Measurements from ENCODE around the gene SRBD1. TPM values are rescaled to one million over a fixed set of nuclear protein-coding genes. Genes with fewer than 3 reads are reported as not detected.

The SRBD1 gene
- polyA plus RNA-seq, 1 donor (not counting 4 experiments of a cell fraction or from before 2014, with no cell fraction given): 8.8 TPM

DNA sequence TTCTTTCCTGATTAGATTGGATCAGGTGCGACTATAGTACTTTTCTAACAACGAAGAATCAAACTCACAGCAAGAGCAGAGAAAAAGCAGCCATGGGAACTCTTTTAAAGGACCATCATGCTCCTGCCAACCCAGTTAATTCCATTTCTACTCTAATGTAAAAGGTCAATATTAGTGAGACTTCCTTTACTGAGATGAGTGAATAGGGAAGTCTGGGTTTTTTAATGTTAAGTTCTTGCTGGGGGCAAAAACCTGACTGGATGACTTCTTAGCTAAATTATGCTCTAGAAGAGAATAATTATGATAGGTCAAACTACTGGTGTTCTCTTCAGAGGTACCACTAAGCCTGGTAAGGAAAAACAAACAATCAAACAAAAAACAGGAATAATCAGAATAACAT lies 8.4 kb downstream of the SRBD1 start:
- H3K9me1 ChIP-seq (ENCODE audit: control insufficient read depth, extremely low read depth, insufficient read depth, low read length): no peaks in the 10 kb centered on the region
- H3K4me1 ChIP-seq (ENCODE audit: control insufficient read depth, extremely low read depth, insufficient read depth, low read length): no peaks in the 10 kb centered on the region
- H3K36me3 ChIP-seq (ENCODE audit: control insufficient read depth in 2 of 2, extremely low read depth in 1 of 2, insufficient read depth in 2 of 2, low read length in 2 of 2): peaks cover 9 to 15% of the 10 kb centered on the region in 2 experiments
- TF ChIP-seq, protein P1, sequence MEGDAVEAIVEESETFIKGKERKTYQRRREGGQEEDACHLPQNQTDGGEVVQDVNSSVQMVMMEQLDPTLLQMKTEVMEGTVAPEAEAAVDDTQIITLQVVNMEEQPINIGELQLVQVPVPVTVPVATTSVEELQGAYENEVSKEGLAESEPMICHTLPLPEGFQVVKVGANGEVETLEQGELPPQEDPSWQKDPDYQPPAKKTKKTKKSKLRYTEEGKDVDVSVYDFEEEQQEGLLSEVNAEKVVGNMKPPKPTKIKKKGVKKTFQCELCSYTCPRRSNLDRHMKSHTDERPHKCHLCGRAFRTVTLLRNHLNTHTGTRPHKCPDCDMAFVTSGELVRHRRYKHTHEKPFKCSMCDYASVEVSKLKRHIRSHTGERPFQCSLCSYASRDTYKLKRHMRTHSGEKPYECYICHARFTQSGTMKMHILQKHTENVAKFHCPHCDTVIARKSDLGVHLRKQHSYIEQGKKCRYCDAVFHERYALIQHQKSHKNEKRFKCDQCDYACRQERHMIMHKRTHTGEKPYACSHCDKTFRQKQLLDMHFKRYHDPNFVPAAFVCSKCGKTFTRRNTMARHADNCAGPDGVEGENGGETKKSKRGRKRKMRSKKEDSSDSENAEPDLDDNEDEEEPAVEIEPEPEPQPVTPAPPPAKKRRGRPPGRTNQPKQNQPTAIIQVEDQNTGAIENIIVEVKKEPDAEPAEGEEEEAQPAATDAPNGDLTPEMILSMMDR (optimal IDR thresholded peaks at IDR 0.05 in 1 of 3, IDR thresholded peaks at IDR 0.05 in 1 of 3, conservative IDR thresholded peaks at IDR 0.05 in 1 of 3; ENCODE audit: extremely low read depth in 1 of 3, insufficient read depth in 2 of 3, low read length in 3 of 3): no peak
- no peak for TF ChIP-seq EZH2 (IDR thresholded peaks at IDR 0.05; ENCODE audit: low read length)
- peaks cover 10% of the 10 kb centered on the region for H3K79me2 ChIP-seq (ENCODE audit: control insufficient read depth, insufficient read depth, low read length)
- FAIRE-seq (no peak), DNase-seq (ENCODE audit: low read depth, low spot score) (no peak)
- no peaks in the 10 kb centered on the region for H3K27me3 ChIP-seq (ENCODE audit: control insufficient read depth, extremely low read depth, insufficient read depth, low read length)
- no peak overlapping the region for H3K4me2 ChIP-seq (ENCODE audit: control insufficient read depth, extremely low read depth, insufficient read depth, low read depth, low read length)
- no peak overlapping the region for H3K27ac ChIP-seq (ENCODE audit: control insufficient read depth, insufficient read depth, low read length)
- no peak overlapping the region for H2AFZ ChIP-seq (ENCODE audit: control insufficient read depth, low read length)
- dilution Hi-C loops (cut with MboI; ENCODE audit: extremely low pct_ligation_motif_present, low sequenced_read_pairs): no loop called here
- no peaks in the 10 kb centered on the region for H3K9me3 ChIP-seq (ENCODE audit: control insufficient read depth, low read depth, low read length)
- H4K20me1 ChIP-seq (ENCODE audit: control insufficient read depth, extremely low read depth, insufficient read depth, low read length): no peaks in the 10 kb centered on the region
- H3K4me3 ChIP-seq (ENCODE audit: control insufficient read depth in 2 of 3, extremely low read depth in 1 of 3, insufficient read depth in 2 of 3, low read depth in 1 of 3, low read length in 3 of 3): no peak overlapping the region
- H3K9ac ChIP-seq (ENCODE audit: control insufficient read depth, extremely low read depth, insufficient read depth, low read length): no peak overlapping the region

DNA sequence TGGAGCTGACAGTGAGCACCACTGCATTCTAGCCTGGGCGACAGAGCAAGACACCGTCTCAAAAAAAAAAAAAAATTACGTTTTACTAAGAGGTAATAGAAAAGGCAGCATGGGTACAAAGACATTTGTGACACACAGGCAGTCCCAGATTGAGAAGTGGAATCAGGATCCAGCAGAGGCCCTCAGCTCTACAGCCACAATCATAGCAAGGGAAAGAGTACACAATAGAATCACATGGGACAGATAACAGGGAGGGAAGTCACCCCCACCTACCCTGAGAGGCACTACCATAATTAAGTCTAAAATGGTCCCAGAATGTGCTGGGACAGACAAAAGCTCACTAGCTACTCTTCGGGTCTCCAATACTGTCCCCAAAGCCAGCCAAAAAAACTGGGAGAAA lies 12.5 kb downstream of the SRBD1 start:
- H3K79me2 ChIP-seq (ENCODE audit: control insufficient read depth, insufficient read depth, low read length): no peaks in the 10 kb centered on the region
- FAIRE-seq (no peak), DNase-seq (ENCODE audit: low read depth, low spot score) (no peak)
- TF ChIP-seq EZH2 (IDR thresholded peaks at IDR 0.05; ENCODE audit: low read length): no peak
- TF ChIP-seq, protein P1 (optimal IDR thresholded peaks at IDR 0.05 in 1 of 3, IDR thresholded peaks at IDR 0.05 in 1 of 3, conservative IDR thresholded peaks at IDR 0.05 in 1 of 3; ENCODE audit: extremely low read depth in 1 of 3, insufficient read depth in 2 of 3, low read length in 3 of 3): no peak
- peaks cover 19% of the 10 kb centered on the region for H3K4me1 ChIP-seq (ENCODE audit: control insufficient read depth, extremely low read depth, insufficient read depth, low read length)
- no peaks in the 10 kb centered on the region for H3K27me3 ChIP-seq (ENCODE audit: control insufficient read depth, extremely low read depth, insufficient read depth, low read length)
- H3K4me2 ChIP-seq (ENCODE audit: control insufficient read depth, extremely low read depth, insufficient read depth, low read depth, low read length): no peak overlapping the region
- H3K36me3 ChIP-seq (ENCODE audit: control insufficient read depth in 2 of 2, extremely low read depth in 1 of 2, insufficient read depth in 2 of 2, low read length in 2 of 2): peaks cover 6 to 17% of the 10 kb centered on the region in 2 experiments
- no peak overlapping the region for H3K9ac ChIP-seq (ENCODE audit: control insufficient read depth, extremely low read depth, insufficient read depth, low read length)
- no peak overlapping the region for H3K4me3 ChIP-seq (ENCODE audit: control insufficient read depth in 2 of 3, extremely low read depth in 1 of 3, insufficient read depth in 2 of 3, low read depth in 1 of 3, low read length in 3 of 3)
- dilution Hi-C loops (cut with MboI; ENCODE audit: extremely low pct_ligation_motif_present, low sequenced_read_pairs): no loop called here
- no peak overlapping the region for H2AFZ ChIP-seq (ENCODE audit: control insufficient read depth, low read length)
- no peak overlapping the region for H3K27ac ChIP-seq (ENCODE audit: control insufficient read depth, insufficient read depth, low read length)
- H3K9me1 ChIP-seq (ENCODE audit: control insufficient read depth, extremely low read depth, insufficient read depth, low read length): no peaks in the 10 kb centered on the region
- H4K20me1 ChIP-seq (ENCODE audit: control insufficient read depth, extremely low read depth, insufficient read depth, low read length): no peaks in the 10 kb centered on the region
- H3K9me3 ChIP-seq (ENCODE audit: control insufficient read depth, low read depth, low read length): no peaks in the 10 kb centered on the region
